ENCODE measurements around the gene LRRC52. TPM values are rescaled to one million over a fixed set of nuclear protein-coding genes. Genes with fewer than 3 reads are reported as not detected.

LRRC52 gene
- total RNA-seq, 4 donors from 2014 or later: not detected

- WGBS, 2 donors: 55 to 57% methylated on average over 14 of the region's 14 CpGs
- no peak for DNase-seq (ENCODE audit: low spot score in 2 of 2)
- intact Hi-C loops (cut with DNase I; ENCODE audit: low total_unique reads): loop anchor here (5.0 kb wide), 1 partner anchor 1625 kb away; no protein-coding TSS in a partner anchor
- H3K4me3 ChIP-seq (ENCODE audit: low read depth, poor library complexity, severe bottlenecking): no peak overlapping the region
- TF ChIP-seq POLR2A (IDR thresholded peaks at IDR 0.05) (no peak), CTCF (IDR thresholded peaks at IDR 0.05) (no peak)
Observed at GRCh38 chr1:165537356-165538109, 6.3 kb upstream of the LRRC52 start.

DNA sequence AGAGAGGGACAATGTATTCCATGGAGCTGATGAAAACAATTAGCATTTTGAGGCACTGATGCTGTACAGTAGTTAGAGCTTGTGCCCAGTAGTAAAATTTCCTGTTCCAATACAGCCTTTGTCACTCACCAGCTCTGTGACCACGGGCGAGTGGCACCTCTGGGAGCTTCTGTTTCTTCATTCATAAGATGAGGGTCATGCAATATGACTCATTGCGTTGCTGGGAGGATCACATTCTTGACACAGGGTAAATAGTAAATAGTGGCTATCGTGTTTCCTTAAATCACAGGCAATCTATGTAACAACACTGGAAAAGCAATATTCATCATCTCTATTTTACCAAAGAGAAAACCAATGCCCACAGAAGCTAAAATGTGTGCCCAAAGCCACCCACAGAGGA is 4.5 kb upstream of the LRRC52 start:
- TF ChIP-seq CTCF (IDR thresholded peaks at IDR 0.05) (no peak), POLR2A (IDR thresholded peaks at IDR 0.05) (no peak)
- WGBS, 2 donors: 51 to 65% methylated on average over 4 of the region's 4 CpGs
- no peak for DNase-seq (ENCODE audit: low spot score in 2 of 2)
- intact Hi-C loops (cut with DNase I; ENCODE audit: low total_unique reads): loop anchor here (5.0 kb wide), 1 partner anchor 1623 kb away; no protein-coding TSS in a partner anchor
- no peak overlapping the region for H3K4me3 ChIP-seq (ENCODE audit: low read depth, poor library complexity, severe bottlenecking)

- intact Hi-C loops (cut with DNase I; ENCODE audit: low total_unique reads): loop anchor here (5.0 kb wide), 1 partner anchor 1622 kb away; no protein-coding TSS in a partner anchor
- DNase-seq (ENCODE audit: low spot score in 2 of 2): no peak
- WGBS, 2 donors: 54 to 62% methylated on average over 3 of the region's 3 CpGs
- no peak for TF ChIP-seq POLR2A (IDR thresholded peaks at IDR 0.05)
- no peak for TF ChIP-seq CTCF (IDR thresholded peaks at IDR 0.05)
- no peak overlapping the region for H3K4me3 ChIP-seq (ENCODE audit: low read depth, poor library complexity, severe bottlenecking)
Observed at GRCh38 chr1:165539908-165540307, 3.9 kb upstream of the LRRC52 start.

- intact Hi-C loops (cut with DNase I; ENCODE audit: low total_unique reads): no loop called here
- TF ChIP-seq CTCF (IDR thresholded peaks at IDR 0.05) (no peak), POLR2A (IDR thresholded peaks at IDR 0.05) (no peak)
- H3K4me3 ChIP-seq (ENCODE audit: low read depth, poor library complexity, severe bottlenecking): no peak overlapping the region
- WGBS, 2 donors: 87 to 91% methylated on average over 6 of the region's 6 CpGs
- DNase-seq (ENCODE audit: low spot score in 2 of 2): no peak
Observed at GRCh38 chr1:165542015-165542631, 1.7 kb upstream of the LRRC52 start.

DNA sequence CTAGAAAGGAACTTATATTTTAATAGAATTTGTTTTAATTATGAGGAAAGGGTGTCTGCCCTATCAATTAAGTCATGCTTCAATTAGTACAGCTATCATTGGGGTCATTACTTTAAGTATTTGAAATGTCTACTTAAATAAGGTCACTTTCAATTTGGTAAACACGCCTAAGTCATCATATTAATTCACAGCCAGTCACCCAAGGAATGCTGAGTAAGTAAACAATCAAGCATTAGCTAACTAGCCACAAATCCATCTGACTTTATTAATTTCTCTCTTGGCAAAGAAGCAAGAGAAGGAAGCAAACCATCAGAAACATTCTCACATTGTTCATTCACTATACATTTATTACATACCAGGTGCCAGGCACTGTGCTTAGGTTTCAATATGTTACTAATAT is 1.2 kb upstream of the LRRC52 start:
- DNase-seq (ENCODE audit: low spot score in 2 of 2): no peak
- 0% methylated on average over 1 of the region's 1 CpG for WGBS, 2 donors
- no peak overlapping the region for H3K4me3 ChIP-seq (ENCODE audit: low read depth, poor library complexity, severe bottlenecking)
- intact Hi-C loops (cut with DNase I; ENCODE audit: low total_unique reads): no loop called here
- TF ChIP-seq POLR2A (IDR thresholded peaks at IDR 0.05) (no peak), CTCF (IDR thresholded peaks at IDR 0.05) (no peak)
